ENCODE results near the gene CEBPG.
A peak's percentile ranks its signal among the peaks of the same experiment; 100 is the strongest.

CEBPG gene

GRCh38 chr19:33405553-33406461, 32.3 kb downstream of the CEBPG start:
- no peak for DNase-seq (ENCODE audit: low read depth, low spot score)

DNA sequence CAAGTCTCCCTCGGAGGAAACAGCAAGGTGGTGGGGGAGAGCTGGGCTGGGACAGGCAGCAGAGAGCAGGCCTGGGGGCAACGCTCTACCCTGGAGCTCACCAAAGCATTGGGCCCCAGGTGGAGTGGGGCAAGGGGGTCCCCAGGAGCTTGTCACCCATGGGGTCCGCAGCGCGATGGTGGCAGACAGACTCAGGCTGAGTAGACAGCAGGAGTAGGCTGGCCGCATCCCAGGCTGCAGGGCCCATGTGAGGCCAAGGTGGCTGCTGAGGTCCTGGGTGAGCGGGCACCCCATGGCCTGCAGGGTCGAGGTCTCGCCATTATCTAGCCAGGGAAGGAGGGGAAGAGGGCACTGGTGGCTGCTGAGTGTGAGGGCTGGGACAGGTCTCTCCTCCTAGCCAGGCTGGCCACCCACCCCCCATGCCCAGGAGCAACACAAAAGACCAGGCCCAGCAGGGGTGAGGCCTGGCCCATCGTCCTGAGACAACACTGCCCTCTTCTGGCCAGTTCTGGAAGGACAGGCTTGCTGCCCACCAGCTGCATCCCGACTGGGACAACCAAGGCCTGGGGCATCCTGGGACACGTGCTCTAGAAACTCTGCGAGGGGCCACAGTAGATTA, 33.1 kb downstream of the CEBPG start:
- peak; percentile 93 for DNase-seq (ENCODE audit: low read depth, low spot score)

DNA sequence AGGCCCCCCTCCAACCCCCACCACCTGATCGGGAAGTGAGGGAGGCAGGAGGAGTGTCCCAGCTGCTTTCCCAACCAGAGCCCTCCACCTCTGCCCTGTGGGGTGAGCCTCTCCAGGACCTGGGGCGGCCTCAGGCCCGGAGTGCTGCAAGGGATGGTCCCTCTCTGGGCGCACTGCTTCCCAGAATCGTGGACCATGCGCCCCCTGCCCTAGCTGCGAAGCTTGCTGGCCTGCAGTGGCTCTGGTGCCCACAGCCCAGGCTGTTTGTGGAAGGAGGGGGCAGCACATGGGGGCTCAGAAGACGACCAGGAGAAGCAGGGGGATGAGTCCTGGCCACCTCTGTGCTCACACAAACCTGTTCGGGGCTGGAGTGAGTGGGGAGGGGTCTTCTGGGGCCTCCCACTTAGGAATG, 33.6 kb downstream of the CEBPG start:
- DNase-seq (ENCODE audit: low read depth, low spot score) = no peak

DNA sequence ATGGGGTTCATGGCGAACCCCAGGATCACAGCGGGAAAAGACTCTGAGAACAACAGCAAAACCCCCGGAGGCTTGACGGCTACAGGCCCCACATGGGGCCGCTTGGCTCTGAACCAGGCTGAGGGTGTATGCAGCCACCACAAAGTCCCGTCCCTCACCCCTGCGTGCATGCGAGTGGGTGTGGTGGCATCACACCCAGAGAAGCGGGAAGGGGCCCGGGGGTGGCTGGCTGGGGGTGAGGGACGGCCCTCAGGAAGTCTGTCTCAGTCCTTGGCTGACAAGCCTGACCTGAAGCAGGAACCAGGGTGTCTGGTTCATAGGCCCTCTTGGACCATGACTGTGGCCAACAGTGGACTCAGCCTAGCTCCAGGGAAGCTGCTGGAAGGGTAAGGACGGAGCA, 34.2 kb downstream of the CEBPG start:
- DNase-seq (ENCODE audit: low read depth, low spot score) = no peak

DNA sequence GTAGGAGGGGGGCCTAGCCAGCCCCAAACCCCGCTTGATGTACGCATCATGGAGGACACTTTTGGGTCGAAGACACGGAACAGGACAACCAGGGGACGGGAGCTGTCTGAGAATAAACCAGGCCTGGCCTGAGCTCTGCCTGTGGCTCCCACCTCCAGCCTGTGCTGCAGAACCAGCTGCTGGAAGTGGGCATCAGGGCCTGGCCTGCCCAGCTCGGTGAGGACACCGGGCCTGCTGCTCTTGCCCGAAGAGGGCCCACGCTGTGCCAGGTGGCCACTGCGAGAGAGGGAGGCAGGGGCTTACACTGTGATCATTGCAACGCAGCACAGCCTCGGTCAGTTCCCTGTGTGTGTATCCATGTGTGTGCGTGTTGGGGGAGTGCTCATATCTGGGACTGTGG, 34.6 kb downstream of the CEBPG start:
- DNase-seq (ENCODE audit: low read depth, low spot score) = no peak

GRCh38 chr19:33408538-33409434, 35.3 kb downstream of the CEBPG start:
- DNase-seq (ENCODE audit: low read depth, low spot score) = no peak

GRCh38 chr19:33409906-33410685, 36.6 kb downstream of the CEBPG start:
- no peak for DNase-seq (ENCODE audit: low read depth, low spot score)

DNA sequence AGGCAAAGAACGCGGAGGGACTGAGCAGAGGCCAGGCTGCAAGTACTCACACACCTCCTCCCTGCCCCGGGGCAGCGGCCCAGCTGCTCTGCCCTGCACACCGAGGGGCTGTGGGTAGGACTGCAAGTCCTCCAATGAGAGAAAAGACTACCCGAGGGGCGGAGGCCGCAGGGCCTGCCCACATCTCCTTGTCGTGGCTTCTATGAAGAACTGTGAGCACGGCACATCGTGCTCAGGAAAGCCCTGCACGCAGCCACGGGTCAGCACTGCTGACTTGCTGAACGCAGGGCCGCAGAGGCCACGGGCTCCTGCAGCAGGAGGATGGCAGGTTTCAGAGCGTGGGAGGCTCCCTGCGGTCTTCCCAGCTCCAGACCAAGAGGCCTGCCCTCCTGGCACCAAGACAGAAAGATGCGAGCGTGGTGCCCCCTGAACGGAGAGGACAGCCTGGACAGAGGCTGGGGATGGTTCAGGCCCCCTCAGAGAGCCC, 37.4 kb downstream of the CEBPG start:
- DNase-seq (ENCODE audit: low read depth, low spot score) = peak; percentile 75

GRCh38 chr19:33411621-33412180, 38.2 kb downstream of the CEBPG start:
- no peak for DNase-seq (ENCODE audit: low read depth, low spot score)

- DNase-seq (ENCODE audit: low read depth, low spot score) = no peak
These were observed 39.3 kb downstream of the CEBPG start for GRCh38 chr19:33412601-33413425.

GRCh38 chr19:33413426-33413725, 39.9 kb downstream of the CEBPG start:
- no peak for DNase-seq (ENCODE audit: low read depth, low spot score)

GRCh38 chr19:33413868-33414666, 40.6 kb downstream of the CEBPG start:
- DNase-seq (ENCODE audit: low read depth, low spot score) = no peak

DNA sequence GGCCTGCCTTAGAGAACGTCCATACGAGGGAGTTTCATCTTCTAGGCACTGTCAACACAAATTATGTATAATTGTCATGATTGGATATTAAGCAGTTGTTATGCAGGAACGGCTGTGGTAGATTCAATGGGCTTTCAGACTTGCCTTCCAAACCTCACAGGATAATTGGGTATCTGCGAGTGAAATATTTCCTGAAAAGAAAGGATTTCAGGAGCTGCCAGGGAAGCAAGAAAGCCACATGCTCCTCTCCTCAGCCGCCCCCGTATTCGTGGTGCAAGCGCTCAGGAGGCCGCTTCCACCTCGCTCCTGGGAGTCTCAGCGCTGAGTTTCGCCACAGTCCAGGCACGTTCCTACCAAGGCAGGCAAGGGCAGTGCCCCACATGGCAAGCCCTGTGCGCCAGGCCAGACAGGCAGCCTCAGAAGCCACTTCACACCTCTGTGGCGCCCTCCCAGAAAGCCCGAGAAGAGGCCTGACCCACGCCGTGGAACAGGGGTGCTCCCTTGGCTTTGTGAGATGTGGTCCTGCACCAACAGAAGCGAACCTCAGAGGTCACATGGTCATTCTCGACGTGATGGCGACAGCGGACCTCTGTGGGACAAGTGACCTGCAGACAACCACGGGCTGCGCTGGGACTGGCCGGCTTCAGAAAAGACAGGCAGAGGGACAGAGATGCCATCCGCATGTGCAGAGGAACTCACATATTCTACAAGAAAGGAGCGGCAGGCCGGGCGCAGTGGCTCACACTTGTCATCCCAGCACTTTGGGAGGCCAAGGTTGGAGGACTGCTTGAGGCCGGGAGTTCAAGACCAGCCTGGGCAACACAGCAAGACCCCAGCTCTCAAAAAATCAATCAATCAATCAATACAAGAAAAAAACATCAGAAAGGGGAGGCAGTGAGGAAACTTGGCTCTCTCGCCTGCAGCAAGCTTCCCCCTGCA, 41.4 kb downstream of the CEBPG start:
- DNase-seq (ENCODE audit: low read depth, low spot score) = no peak

DNA sequence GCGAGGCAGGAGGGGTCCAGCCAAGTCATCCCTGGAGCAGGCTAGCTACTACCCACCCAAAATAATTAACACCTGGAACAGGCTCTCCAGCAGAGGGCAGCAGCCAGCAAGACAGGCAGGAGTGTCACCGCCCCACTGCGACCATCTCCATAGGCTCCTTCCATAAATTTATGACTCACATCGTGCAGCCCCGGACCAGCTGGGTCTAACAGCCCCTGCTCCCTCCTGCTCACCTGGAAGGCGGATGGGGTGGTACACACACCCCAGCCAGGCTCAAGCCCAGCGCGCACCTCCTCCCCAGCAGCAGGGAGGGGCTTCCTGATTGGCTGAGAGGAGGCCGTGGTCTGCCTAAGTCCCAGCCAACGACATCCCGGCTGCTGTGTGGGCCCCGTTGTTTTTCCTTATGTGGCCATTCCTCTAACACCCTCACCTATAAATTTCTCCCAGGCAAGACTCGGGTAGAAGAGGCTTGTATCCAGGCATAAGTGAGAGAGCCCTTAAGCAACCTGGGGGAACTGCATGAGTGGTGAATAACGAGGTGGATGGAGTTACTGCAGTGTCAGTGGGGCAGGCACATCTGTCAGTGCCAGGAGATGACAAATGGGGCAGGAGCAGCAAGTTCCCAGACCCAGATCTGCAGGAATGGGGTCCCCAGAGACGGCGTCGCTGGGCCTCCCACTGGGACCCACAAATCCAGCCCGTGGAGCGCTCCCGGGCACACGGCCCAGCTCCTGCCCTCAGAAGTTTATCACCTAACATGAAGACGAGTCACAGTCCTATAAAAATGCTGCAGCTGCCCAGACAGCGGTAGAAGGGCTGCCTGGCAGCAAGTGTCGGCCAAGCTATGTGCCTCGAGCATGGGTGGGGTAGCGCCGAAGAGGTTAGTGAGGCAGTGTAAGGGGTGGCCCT, 43.1 kb downstream of the CEBPG start:
- peak; percentile 80 for DNase-seq (ENCODE audit: low read depth, low spot score)

DNA sequence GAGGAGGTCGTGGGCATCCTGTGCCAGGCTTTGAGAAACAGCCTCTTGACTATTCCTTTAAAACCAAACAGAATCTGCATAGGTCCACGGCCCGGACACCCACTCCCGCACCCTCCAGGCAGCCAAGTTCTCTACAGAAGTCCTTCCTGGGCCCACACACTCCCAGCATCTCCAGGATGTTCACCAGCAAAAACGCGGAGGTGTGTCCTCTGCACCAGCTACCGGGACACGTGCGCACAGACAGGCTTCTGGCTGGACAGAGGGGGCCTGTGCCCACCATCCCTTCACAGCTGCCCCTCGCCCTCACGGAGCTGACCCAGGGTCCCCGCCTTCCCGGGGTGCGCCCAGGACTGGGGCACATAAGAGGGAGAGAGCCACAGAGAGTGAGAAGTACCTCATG, 44.2 kb downstream of the CEBPG start:
- DNase-seq (ENCODE audit: low read depth, low spot score) = no peak

- no peak for DNase-seq (ENCODE audit: low read depth, low spot score)
These were observed 45.0 kb downstream of the CEBPG start for GRCh38 chr19:33418461-33418860.
